CD1c-positive myeloid dendritic cell (primary cell): ENCODE results near the gene MPP2.
A peak's percentile ranks its signal among the peaks of the same experiment; 100 is the strongest.
"Not testable (repeated sequence)": the region's sequence is repeated elsewhere in the genome, so short reads cannot be mapped to it uniquely, and the experiment has no call there.

ENCODE experiments used
- DNase-seq: peaks from one replicate; pipeline ENCODE4 v3.0.0-alpha.2; 2016; ENCODE audit errors: extremely low spot score

Gene MPP2

DNA sequence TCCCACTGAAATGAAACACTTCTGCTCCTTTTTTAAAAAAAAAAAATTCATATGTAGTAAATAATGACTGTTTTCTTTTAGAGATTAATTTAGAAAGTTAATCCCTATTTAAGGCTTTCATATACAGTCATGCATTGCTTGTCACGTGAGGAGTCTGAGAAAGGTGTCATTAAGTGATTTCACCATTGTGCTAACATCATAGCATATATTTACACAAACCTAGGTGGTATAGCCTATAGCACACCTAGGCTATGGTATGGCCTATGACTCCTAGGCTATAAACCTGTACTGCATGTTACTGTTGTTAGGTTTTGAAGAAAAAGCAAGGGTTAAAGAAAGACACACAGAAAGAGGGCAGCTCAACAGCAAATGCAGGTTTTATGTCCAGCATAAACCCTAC lies 21.3 kb upstream of the MPP2 start:
- DNase-seq = no peak

GRCh38 chr17:43927929-43928328 lies 20.6 kb upstream of the MPP2 start:
- not testable (repeated sequence) for DNase-seq

GRCh38 chr17:43927060-43927864 lies 19.9 kb upstream of the MPP2 start:
- no peak for DNase-seq

DNA sequence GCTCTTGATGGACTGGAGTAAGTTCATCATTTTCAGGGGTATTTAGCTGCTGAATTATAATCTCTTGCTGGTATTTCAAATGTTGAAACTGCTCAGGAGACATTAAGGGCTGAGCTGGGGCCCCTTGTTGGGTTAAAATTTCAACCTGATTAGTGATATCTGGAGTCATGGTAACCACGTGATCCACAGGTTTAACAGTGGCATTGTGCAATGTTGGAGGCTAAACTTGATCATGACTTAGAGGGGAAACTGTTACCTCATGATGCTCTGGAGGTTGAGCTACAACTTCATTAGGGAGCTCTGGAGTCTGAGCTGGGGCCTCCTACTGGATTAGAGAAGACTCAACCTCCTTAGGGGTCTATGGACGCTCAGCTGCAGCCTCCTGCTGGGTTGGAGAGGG lies 17.2 kb upstream of the MPP2 start:
- no peak for DNase-seq

GRCh38 chr17:43920500-43921095 lies 13.3 kb upstream of the MPP2 start:
- no peak for DNase-seq

DNA sequence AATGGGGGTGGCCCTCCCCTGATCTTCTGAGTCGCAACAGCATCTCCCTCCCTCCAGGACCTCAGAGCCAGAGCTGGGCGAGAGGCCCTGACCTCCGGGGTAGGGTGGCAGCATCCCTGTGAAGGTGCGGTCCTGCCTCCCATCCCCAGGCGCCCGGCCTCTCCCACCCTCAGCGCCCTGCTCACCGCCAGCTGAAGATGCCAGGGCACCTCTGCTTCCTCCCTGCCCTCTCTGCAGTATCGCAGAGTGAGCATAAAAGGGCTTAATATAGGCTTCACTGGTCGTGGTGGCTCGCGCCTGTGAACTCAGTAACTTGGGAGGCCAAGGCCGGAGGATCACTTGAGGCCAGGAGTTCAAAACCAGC lies 10.7 kb upstream of the MPP2 start:
- no peak for DNase-seq

DNA sequence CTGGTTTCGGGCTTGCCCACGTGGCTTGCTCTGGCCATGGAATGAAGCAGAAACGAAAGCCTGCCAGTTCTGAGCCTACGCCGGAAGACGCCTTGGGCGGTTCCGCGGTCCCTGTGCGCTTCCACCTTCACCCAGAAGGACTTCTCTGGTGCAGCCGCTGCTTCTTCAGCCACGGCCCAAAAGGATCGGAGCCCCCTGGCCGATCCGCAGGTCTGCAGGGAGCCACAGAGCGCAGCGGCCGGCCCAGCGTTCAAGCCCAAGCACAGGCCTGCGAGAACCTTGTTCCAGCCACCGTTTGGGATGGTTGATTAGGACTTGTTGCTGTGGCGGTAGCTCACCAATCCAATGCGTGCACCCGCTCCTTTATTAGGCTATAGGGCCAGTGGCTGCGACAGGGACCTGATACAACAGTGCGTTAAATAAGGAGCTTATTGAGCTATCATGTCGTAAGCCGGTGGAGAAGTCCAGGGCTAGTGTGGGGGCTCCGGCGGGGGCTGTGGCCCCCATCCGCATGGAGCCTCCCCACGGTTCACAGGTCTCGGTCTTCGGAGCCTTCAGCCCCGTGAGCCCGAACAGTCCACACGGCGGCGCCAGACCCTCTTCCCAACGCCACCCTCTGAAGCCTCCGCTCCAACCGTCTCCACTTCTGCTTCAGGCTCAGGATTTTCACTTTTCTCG lies 10.2 kb upstream of the MPP2 start:
- DNase-seq = peak; percentile 49

- no peak for DNase-seq
Measured at GRCh38 chr17:43917016-43917347, 9.6 kb upstream of the MPP2 start.

GRCh38 chr17:43916385-43916784 lies 9.0 kb upstream of the MPP2 start:
- no peak for DNase-seq

DNA sequence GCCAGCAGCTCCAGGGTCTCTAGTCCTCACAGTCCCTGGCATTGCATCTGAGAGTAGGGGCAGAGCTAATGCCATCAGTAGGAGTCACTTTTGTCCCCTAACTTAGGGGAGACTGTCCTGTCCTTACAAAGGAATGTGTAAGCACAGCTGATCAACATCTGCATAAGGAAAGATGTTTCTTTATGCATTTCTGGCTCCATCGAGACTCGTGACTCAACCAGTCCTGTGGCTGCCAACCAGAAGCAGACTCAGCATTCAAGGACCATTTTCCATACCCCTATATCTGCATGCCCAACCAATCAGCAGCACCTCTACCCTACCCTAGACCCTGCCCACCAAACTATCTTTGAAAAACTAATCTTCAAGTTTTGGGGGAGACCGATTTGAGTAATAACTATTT lies 8.2 kb upstream of the MPP2 start:
- no peak for DNase-seq

DNA sequence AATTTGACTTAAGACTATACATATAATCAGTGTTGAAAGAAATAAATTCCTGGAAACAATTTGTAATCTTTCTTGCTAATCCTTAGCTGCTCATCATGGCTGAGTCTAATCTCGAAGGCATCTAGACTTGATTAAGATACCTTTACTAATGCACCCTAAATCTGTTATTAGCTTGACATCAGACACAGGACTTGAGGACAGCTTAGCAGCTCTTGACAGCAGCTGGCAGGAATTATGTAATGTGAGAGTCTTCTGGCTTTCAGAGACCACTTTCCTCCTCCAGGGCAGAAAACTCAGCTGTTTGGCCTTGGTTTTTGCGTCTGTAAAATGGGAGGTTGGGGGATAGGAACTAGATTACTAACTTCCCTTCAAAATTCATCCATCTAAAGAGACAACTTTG lies 7.1 kb upstream of the MPP2 start:
- DNase-seq = no peak

DNA sequence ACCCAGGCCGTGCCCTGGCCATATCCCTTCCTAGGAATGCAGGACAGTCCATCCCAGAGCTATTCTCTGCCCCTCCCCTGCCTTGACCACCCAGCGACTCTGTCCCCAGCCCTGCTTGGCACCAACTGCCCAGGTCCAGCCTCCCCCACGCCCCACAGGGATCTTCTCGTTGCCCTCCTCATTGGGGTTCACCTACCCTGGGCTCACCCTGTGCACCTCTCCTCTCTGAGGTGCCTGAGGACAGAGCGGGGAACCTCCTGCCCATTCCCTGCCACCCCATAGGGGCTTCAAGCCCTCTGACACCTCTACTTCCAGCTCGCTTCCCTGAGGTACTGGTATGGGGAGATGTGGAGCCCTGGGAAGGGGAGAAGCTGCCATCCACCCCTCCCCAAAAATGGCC lies 6.2 kb upstream of the MPP2 start:
- DNase-seq = no peak

DNA sequence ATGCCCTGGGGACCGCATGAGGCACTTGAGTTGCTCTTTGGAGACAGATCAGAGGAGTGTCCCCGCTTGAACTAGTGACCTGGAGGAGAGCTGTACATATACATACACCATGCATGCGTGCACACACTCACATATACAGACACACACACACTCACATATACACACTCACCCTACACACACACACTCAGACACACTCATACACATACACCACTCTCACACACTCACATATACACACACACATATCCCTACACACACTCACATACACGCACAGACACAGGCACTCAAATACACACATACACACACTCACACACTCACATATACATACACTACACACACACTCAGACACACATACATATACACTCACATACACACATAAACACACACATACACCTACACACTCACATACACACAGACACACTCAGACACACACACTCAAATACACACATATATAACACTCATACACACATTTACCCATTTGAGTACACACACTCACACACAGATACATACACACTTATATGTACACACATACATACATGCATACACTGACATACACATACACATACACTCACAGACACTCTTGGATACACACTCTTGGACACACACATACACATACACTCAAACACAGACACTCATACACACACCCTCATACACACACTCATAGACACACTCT lies 5.4 kb upstream of the MPP2 start:
- no peak for DNase-seq

- DNase-seq = no peak
Measured at GRCh38 chr17:43911904-43912303, 4.6 kb upstream of the MPP2 start.

- DNase-seq = no peak
Measured at GRCh38 chr17:43909537-43910231, 2.3 kb upstream of the MPP2 start.

- peak; percentile 26 for DNase-seq
Measured at GRCh38 chr17:43907998-43908721, 824 bp upstream of the MPP2 start.

DNA sequence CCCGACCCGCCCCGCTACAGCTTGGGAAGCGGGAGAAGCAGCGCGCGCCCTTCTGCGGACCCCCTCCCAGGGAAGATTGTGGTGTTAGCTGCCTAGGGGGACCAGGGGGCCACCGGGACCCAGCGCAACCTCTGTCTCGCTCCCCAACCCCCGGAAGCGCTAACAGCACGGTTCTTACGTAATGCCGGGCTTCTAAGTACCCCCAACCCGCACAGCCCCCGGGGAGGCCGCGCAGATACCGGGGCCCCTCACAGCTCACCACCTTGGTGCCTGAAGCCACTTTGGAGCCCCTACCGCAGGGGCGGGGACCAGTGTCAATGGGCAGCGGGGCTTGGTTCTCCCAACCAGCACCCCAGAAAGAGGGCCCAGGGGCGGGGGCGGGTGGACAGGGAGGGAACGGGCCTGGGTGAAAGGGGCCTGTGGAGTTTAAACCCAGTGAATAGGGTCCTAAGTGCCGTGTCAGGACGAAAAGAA lies 348 bp downstream of the MPP2 start:
- DNase-seq = no peak

DNA sequence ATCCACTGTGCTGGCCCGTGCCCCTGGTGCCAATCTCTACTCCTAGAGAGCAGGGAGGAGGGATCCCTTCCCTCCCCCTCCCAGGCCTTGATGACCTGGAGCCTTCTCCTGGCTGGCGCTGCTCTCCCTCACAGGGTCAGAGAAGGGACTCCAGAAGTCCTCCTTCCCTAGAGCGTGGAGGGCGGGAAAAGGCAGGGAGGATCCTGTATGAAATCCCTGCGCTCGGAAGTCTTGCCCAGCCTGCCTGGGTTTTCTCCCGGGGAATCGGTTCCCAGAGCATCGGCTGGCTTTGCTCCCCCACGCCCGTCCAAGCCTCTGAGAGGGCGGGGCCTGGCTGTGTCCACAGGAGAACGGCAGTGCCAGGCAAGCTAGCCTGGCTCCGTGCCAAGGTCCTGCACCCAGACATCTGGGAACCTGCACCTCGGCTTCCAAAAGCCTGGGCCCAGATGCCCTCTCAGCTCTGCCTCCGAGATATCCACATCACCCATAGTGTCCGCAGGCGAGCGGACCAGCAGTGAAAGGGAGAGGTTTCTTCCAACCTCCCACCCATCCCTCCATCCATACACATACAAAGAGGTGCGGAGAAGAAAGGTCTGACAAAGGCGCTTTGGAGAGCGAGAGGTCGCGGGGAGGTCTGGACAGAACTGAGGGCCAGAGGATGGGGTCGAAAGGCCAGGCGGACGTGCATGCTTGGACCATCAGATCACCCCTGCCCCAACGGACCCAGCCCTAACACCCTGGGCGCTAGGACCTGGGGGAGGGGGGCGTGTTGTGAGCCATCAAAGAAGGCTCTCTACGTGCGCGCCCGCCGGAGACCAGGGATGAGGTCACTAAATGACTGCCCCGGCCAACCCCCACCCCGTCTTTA lies 1.1 kb downstream of the MPP2 start:
- DNase-seq = peak; percentile 11

- DNase-seq = no peak
Measured at GRCh38 chr17:43905400-43905984, 1.8 kb downstream of the MPP2 start.
